Mesendoderm (in vitro differentiated cells): ENCODE results near the gene WSB2.

Experiments used
- DNase-seq: peaks from one replicate; pipeline ENCODE4 v3.0.0; 2013
- H2AK5ac ChIP-seq: 2 replicates; pipeline ENCODE4 v1.6.1; 2013; ENCODE audit warnings: low read length, inconsistent platforms
- H2BK120ac ChIP-seq: 2 replicates; pipeline ENCODE4 v1.6.1; 2013; ENCODE audit warnings: low read depth, mild to moderate bottlenecking, low read length, moderate library complexity, mixed read lengths
- H2BK15ac ChIP-seq: replicated peaks from 2 replicates; pipeline ENCODE4 v1.6.1; 2013; ENCODE audit warnings: low read depth, mild to moderate bottlenecking, moderate library complexity
- H2BK5ac ChIP-seq: 2 replicates; pipeline ENCODE4 v1.6.1; 2013; ENCODE audit warnings: low read length, inconsistent platforms
- H3K18ac ChIP-seq: 2 replicates; pipeline ENCODE4 v1.6.1; 2013; ENCODE audit warnings: mild to moderate bottlenecking, low read length, mixed read lengths
- H3K23ac ChIP-seq: one replicate; pipeline ENCODE4 v1.6.1; 2013; ENCODE audit warnings: low read length
- H3K27ac ChIP-seq: 2 replicates; pipeline ENCODE4 v1.5.1; 2013; ENCODE audit warnings: low read depth, mild to moderate bottlenecking, inconsistent platforms, low read length, moderate library complexity
- H3K27me3 ChIP-seq: 2 replicates; pipeline ENCODE4 v1.6.1; 2013; ENCODE audit warnings: low read length, control low read depth, mild to moderate bottlenecking, inconsistent platforms; ENCODE audit not compliant: insufficient read depth, poor library complexity
- H3K36me3 ChIP-seq: 2 replicates; pipeline ENCODE4 v1.6.1; 2013; ENCODE audit warnings: low read length, inconsistent platforms; ENCODE audit not compliant: control insufficient read depth, insufficient read depth
- H3K4ac ChIP-seq: one replicate; pipeline ENCODE4 v1.6.1; 2013; ENCODE audit warnings: low read depth, mild to moderate bottlenecking, low read length, moderate library complexity
- H3K4me1 ChIP-seq: 2 replicates; pipeline ENCODE4 v1.6.1; 2013; ENCODE audit warnings: low read depth, low read length, inconsistent platforms; ENCODE audit not compliant: control insufficient read depth
- H3K4me2 ChIP-seq: 2 replicates; pipeline ENCODE4 v1.6.1; 2013; ENCODE audit warnings: low read length
- H3K4me3 ChIP-seq: 2 replicates; pipeline ENCODE4 v1.5.1; 2013; ENCODE audit warnings: mild to moderate bottlenecking, low read length
- H3K56ac ChIP-seq: one replicate; pipeline ENCODE4 v1.6.1; 2013; ENCODE audit warnings: low read length
- H3K79me1 ChIP-seq: 2 replicates; pipeline ENCODE4 v1.6.1; 2013; ENCODE audit warnings: low read length, inconsistent platforms
- H3K79me2 ChIP-seq: 2 replicates; pipeline ENCODE4 v1.6.1; 2013; ENCODE audit warnings: mild to moderate bottlenecking, low read length; ENCODE audit not compliant: control insufficient read depth, insufficient read depth
- H3K9ac ChIP-seq: 2 replicates; pipeline ENCODE4 v1.6.1; 2013; ENCODE audit warnings: low read length, inconsistent platforms
- H4K5ac ChIP-seq: one replicate; pipeline ENCODE4 v1.6.1; 2013; ENCODE audit warnings: low read length
- H4K8ac ChIP-seq: one replicate; pipeline ENCODE4 v1.6.1; 2013; ENCODE audit warnings: low read depth, mild to moderate bottlenecking, control low read depth, low read length, moderate library complexity
- WGBS: extraction: QIAGEN DNeasy Blood & Tissue Kit; methylation state at CpG from one replicate; pipeline ENCODE4 v1.1.7; 2013; ENCODE audit warnings: low lambda C conversion rate, missing lambda C conversion rate; ENCODE audit not compliant: insufficient coverage; ENCODE audit errors: extremely low coverage; 5-methylcytosine and 5-hydroxymethylcytosine counted together

WSB2 gene

DNA sequence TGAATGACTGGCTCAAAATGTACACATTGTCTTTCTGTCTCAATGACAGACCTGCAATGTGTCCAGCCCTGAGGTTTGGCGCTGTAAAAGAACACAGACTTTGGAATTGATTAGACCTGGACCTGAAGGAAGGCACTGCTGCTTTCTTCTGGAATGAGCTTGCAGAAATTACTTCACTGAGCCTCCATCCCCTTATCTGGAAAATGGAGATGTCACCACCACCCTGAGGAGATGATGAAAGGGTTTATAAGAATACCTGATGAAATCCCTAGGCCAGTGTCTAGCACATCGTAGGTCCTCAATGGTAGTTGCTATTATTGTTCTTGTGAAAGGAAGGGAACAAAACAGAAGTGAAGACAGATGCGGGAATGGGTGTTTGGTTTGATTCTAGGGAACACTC is 9.7 kb upstream of the WSB2 start:
- no peak for DNase-seq
- H2BK15ac ChIP-seq = no peak overlapping the region
- H3K27me3 ChIP-seq = no peaks in the 10 kb centered on the region
- no peak overlapping the region for H4K5ac ChIP-seq
- no peak overlapping the region for H2BK120ac ChIP-seq
- no peaks in the 10 kb centered on the region for H3K79me1 ChIP-seq
- no peak overlapping the region for H2AK5ac ChIP-seq
- WGBS = no CpG with 5 or more reads among the region's 3 CpGs
- H3K18ac ChIP-seq = no peak overlapping the region
- H3K23ac ChIP-seq = no peak overlapping the region
- no peak overlapping the region for H4K8ac ChIP-seq
- no peak overlapping the region for H3K4me3 ChIP-seq
- H3K9ac ChIP-seq = no peak overlapping the region
- no peak overlapping the region for H3K4ac ChIP-seq
- H3K27ac ChIP-seq = no peak overlapping the region
- H2BK5ac ChIP-seq = no peak overlapping the region
- no peaks in the 10 kb centered on the region for H3K4me1 ChIP-seq
- H3K36me3 ChIP-seq = peaks cover 4% of the 10 kb centered on the region
- no peak overlapping the region for H3K56ac ChIP-seq
- H3K79me2 ChIP-seq = no peaks in the 10 kb centered on the region
- no peak overlapping the region for H3K4me2 ChIP-seq

DNA sequence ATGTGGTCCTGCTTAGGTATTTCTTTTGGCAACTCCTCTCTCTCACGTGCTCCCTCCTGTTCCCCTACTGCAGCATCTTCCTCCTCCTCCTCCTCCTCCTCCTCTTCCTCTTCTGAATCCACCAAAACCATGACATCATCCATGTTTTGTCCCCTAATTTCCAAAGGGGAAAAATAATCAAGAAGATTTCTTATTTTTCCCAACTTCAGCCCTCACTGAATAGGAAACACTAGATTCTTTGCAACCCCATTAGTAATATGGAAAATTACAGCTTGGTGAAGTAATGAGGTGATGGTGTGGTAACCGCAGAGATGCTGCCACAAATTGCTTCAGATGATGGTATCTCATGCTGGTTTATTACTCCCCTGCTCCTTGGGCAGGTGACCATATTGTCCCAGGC is 7.5 kb upstream of the WSB2 start:
- DNase-seq = no peak
- no peak overlapping the region for H2BK15ac ChIP-seq
- no peak overlapping the region for H3K4me3 ChIP-seq

DNA sequence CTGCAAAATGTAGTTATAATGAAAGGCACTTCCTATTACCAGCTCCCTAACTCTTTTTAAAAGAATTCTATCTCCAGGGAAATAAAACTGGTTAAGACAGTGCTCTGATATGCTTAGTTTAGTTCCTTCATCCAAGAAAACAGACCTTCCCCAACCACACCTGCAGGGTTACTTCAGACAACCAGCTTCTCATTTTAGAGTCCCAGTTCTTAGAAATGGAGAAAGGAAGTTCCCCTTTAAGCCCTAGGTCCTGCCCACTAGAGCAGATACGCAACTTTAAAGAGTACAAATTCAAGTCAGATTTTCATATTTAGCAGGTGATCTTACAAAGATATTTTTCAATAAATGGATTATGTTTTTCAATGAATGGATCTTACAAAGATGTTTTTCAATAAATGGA is 4.4 kb upstream of the WSB2 start:
- no peak overlapping the region for H3K27ac ChIP-seq
- no peak overlapping the region for H3K4me2 ChIP-seq
- no peak overlapping the region for H2BK120ac ChIP-seq
- H3K4me3 ChIP-seq = no peak overlapping the region
- no peak overlapping the region for H3K4ac ChIP-seq
- no peaks in the 10 kb centered on the region for H3K79me1 ChIP-seq
- H4K8ac ChIP-seq = no peak overlapping the region
- no peaks in the 10 kb centered on the region for H3K79me2 ChIP-seq
- no CpG with 5 or more reads among the region's 1 CpG for WGBS
- no peak overlapping the region for H2BK5ac ChIP-seq
- no peak overlapping the region for H3K56ac ChIP-seq
- H3K27me3 ChIP-seq = no peaks in the 10 kb centered on the region
- no peak overlapping the region for H2BK15ac ChIP-seq
- H3K36me3 ChIP-seq = peaks cover 2% of the 10 kb centered on the region
- no peaks in the 10 kb centered on the region for H3K4me1 ChIP-seq
- DNase-seq = no peak
- no peak overlapping the region for H3K23ac ChIP-seq
- H4K5ac ChIP-seq = no peak overlapping the region
- H3K18ac ChIP-seq = no peak overlapping the region
- no peak overlapping the region for H3K9ac ChIP-seq
- no peak overlapping the region for H2AK5ac ChIP-seq

More for the DNA sequence above, 7.5 kb upstream of the WSB2 start:
- Histone ChIP-seq H4K8ac (no peak overlapping the region), H3K27me3 (no peaks in the 10 kb centered on the region), H3K23ac (no peak overlapping the region), H3K4me2 (no peak overlapping the region), H2AK5ac (no peak overlapping the region), H2BK120ac (no peak overlapping the region), H4K5ac (no peak overlapping the region), H3K36me3 (peaks cover 3% of the 10 kb centered on the region), H3K18ac (no peak overlapping the region), H3K27ac (no peak overlapping the region), H3K4me1 (no peaks in the 10 kb centered on the region), H3K79me1 (no peaks in the 10 kb centered on the region), H3K79me2 (no peaks in the 10 kb centered on the region), H2BK5ac (no peak overlapping the region), H3K56ac (no peak overlapping the region), H3K4ac (no peak overlapping the region), H3K9ac (no peak overlapping the region)
- WGBS = no CpG with 5 or more reads among the region's 2 CpGs

DNA sequence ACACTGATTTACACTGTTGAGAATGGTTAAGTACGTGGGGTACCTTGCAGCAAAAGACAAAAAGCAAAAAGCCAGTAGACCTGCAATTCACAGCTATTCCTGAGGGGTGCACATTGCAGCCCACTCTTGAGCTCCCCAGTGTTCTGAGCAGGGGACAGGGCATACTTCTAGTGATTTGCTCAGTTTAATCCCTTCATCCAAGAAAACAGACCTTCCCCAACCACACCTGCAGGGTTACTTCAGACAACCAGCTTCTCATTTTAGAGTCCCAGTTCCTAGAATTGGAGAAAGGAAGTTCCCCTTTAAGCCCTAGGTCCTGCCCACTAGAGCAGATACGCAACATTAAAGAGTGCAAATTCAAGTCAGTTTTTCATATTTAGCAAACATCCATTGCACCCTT is 3.6 kb upstream of the WSB2 start:
- no peak overlapping the region for H2BK5ac ChIP-seq
- H4K5ac ChIP-seq = no peak overlapping the region
- no peak overlapping the region for H3K56ac ChIP-seq
- H3K23ac ChIP-seq = no peak overlapping the region
- H3K27me3 ChIP-seq = no peaks in the 10 kb centered on the region
- no peak overlapping the region for H2AK5ac ChIP-seq
- no peaks in the 10 kb centered on the region for H3K79me2 ChIP-seq
- H4K8ac ChIP-seq = no peak overlapping the region
- no peak overlapping the region for H3K4ac ChIP-seq
- H2BK15ac ChIP-seq = no peak overlapping the region
- no peak overlapping the region for H3K4me3 ChIP-seq
- no peak overlapping the region for H3K18ac ChIP-seq
- DNase-seq = peak; percentile 68
- no peak overlapping the region for H3K9ac ChIP-seq
- no CpG with 5 or more reads among the region's 2 CpGs for WGBS
- no peaks in the 10 kb centered on the region for H3K79me1 ChIP-seq
- no peaks in the 10 kb centered on the region for H3K4me1 ChIP-seq
- H3K36me3 ChIP-seq = no peaks in the 10 kb centered on the region
- H2BK120ac ChIP-seq = no peak overlapping the region
- no peak overlapping the region for H3K27ac ChIP-seq
- H3K4me2 ChIP-seq = no peak overlapping the region

DNA sequence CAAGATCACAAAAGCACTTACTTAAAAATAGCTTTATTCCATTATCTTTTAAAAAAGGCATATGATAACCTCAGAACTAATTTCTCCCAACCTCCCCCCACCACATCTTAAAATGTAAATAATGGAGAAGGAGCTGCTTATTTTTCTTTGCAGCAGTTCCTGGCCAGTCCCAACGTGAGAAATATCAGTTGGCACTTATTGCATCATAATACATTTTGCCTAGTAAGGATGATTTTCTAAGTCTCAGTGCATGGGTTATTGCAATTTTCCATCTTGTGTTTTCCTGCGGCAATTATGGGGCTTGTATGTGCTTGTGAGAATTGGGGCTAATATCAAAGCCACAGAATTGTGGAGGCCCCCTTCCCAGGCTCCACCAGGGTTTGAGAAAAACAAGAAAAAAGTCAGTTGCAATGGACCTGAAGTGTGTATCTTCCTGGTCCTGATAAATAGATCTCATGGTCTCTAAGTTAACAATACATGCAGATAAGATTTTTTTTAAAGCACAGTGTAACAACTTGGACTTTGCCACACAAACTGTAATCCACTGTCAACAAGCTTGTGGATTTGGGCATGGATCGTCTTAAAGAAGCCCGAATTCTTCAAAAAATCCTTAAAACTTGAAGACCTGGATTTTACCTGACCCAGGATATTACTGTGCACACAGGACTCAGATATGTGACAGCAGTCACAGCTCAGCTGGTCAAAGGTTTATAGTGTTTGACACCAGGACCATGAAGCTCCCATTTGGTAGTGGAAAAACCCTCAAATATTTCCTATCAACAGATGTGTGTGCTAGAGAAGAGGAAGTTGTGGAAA is 2.8 kb upstream of the WSB2 start:
- peak overlapping the region; percentile 35 for H3K56ac ChIP-seq
- H3K4ac ChIP-seq = no peak overlapping the region
- no peak overlapping the region for H4K8ac ChIP-seq
- no peak overlapping the region for H2BK120ac ChIP-seq
- peak overlapping the region; percentile 86 for H4K5ac ChIP-seq
- H3K18ac ChIP-seq = no peak overlapping the region
- peaks cover 2% of the 10 kb centered on the region for H3K79me2 ChIP-seq
- H3K27ac ChIP-seq = peak overlapping the region; percentile 58
- no peak overlapping the region for H3K4me2 ChIP-seq
- H3K23ac ChIP-seq = no peak overlapping the region
- H2BK5ac ChIP-seq = no peak overlapping the region
- DNase-seq = no peak
- no peaks in the 10 kb centered on the region for H3K79me1 ChIP-seq
- no peak overlapping the region for H2BK15ac ChIP-seq
- no peak overlapping the region for H2AK5ac ChIP-seq
- no peak overlapping the region for H3K4me3 ChIP-seq
- H3K4me1 ChIP-seq = peaks cover 2% of the 10 kb centered on the region
- H3K36me3 ChIP-seq = no peaks in the 10 kb centered on the region
- no CpG with 5 or more reads among the region's 4 CpGs for WGBS
- H3K27me3 ChIP-seq = no peaks in the 10 kb centered on the region
- H3K9ac ChIP-seq = peak overlapping the region; percentile 16
